ELF-1 (cell line): ENCODE data around the gene STK11.

Experiments used
- DNase-seq: peaks from one replicate; pipeline ENCODE4 v3.0.0-alpha.2; 2016; ENCODE audit warnings: low read depth, low spot score

STK11 gene

GRCh38 chr19:1248786-1249297 lies 43.3 kb downstream of the STK11 start:
- peak; percentile 80 for DNase-seq

GRCh38 chr19:1249298-1249989 lies 43.9 kb downstream of the STK11 start:
- peak; percentile 94 for DNase-seq

- no peak for DNase-seq
Observed at GRCh38 chr19:1249990-1250436, 44.4 kb downstream of the STK11 start.

DNA sequence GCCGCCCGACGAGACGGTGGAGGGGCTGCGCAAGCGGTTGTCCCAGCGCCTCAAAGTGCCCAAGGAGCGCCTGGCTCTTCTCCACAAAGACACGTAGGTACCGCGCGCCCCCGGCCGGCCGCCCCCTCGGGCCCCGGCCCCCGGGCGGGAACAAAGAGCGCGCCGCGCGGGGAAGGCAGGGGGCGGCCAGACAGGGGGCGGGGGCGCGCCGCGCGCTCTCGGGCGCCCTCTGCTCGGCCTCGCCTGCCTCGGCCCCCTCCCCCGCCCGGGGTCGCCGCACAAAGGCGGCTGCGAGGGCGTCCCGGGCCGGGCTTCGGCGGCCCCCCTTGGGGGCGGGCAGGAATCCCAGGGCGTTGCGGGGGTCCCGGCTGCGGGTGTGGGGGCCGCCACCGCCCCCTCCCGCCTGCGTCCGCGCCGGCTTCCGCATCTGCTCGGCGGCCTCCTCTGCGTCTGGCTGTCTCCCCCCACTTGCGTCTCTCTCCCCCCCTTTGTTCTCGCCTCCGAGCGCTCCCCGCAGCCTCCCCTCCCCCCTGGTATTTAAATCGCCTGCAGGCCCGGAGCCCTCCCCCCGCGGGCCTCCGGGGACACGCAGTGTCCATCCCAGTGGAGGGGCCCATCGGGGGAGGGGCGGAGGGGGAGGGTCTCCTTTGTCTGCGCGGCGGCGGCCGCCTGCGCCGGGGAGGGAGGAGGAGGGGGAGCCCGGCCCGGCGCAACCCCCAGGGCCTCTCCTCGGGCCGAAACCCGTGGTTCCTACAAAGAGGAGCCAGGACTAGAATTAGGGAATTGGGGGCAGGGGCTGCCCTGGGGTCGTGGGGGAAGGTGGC lies 45.1 kb downstream of the STK11 start:
- DNase-seq, result no peak

- DNase-seq, result no peak
Observed at GRCh38 chr19:1251330-1252220, 46.0 kb downstream of the STK11 start.

GRCh38 chr19:1252221-1252820 lies 46.7 kb downstream of the STK11 start:
- no peak for DNase-seq

GRCh38 chr19:1252821-1253513 lies 47.4 kb downstream of the STK11 start:
- DNase-seq, result peak; percentile 73

- DNase-seq, result no peak
Observed at GRCh38 chr19:1253514-1254080, 48.0 kb downstream of the STK11 start.

GRCh38 chr19:1254081-1254527 lies 48.5 kb downstream of the STK11 start:
- no peak for DNase-seq

GRCh38 chr19:1254530-1255185 lies 49.1 kb downstream of the STK11 start:
- no peak for DNase-seq

DNA sequence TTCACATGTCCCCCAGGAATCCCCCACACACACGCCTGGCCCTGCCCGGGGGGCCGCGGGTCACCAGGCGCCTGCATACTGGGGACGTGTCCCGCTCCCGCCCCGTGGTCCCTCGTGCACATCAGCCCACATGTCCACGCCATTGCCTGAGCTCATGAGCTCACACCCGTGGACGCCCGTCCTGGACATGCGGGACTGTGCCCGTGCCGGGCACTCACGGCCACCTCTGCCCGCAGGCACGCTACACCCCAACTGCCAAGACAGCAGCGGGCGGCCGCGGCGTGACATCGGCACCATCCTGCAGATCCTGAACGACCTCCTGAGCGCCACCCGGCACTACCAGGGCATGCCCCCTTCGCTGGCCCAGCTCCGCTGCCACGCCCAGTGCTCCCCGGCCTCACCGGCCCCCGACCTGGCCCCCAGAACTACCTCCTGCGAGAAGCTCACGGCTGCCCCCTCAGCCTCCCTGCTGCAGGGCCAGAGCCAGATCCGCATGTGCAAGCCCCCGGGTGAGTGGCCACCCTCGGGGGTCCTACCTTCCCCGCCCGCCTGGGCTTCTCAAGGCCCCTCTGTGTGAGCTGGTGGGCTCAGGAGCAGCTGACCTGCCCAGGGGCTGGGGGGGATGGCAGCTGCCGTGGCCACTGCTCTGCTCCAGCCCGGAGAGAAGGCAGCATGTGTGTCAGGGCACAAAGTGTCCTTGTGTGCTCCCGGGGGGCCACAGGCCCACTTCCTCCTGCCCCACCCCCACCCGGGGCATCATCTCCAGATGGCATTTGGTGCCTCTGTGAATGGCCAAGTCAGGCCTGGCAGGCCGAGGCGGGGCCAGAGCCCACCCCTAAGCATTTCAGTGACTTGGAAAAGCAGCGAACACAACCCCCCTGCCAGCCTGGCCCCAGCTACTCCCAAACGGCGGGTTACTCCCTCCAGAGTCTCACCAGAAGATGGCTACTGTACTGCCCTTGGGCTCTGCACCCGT lies 49.9 kb downstream of the STK11 start:
- DNase-seq, result no peak

GRCh38 chr19:1256646-1257474 lies 51.3 kb downstream of the STK11 start:
- DNase-seq, result peak; percentile 32

GRCh38 chr19:1257475-1258162 lies 52.0 kb downstream of the STK11 start:
- peak; percentile 10 for DNase-seq

GRCh38 chr19:1258163-1258492 lies 52.5 kb downstream of the STK11 start:
- DNase-seq, result peak; percentile 14

DNA sequence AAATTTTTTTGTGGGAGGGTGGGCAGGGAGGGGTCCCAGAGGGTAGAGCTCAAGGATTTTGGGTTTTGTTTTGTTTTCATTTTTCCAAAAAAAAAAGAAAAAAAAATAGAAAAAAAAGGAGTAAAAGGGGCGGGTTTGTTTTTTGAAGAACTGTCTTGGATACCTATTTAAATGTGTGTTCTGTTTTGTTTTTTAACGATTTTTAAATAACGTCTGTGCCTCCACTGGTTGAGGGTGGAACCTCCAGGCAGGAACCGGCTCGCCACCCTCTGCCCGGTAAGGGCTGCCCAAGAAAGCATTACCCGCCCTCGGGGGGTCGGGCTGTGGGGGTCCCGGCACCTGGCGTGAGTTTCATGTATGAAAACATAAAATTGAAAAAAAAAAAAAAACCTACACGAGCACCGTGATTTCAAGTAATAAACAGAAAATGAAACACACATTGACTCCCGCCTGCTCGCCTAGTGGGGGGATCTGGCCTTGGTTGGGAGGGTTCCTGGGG lies 53.2 kb downstream of the STK11 start:
- DNase-seq, result no peak

GRCh38 chr19:1259206-1259875 lies 53.8 kb downstream of the STK11 start:
- DNase-seq, result peak; percentile 93
